ENCODE data around the gene RAP1A.
"Not testable (repeated sequence)": the region's sequence is repeated elsewhere in the genome, so short reads cannot be mapped to it uniquely, and the experiment has no call there.

Gene RAP1A

GRCh38 chr1:111739925-111740765 lies 120.6 kb downstream of the RAP1A start:
- no peak for DNase-seq

- DNase-seq: not testable (repeated sequence)
Observed at GRCh38 chr1:111742292-111742691, 122.7 kb downstream of the RAP1A start.

DNA sequence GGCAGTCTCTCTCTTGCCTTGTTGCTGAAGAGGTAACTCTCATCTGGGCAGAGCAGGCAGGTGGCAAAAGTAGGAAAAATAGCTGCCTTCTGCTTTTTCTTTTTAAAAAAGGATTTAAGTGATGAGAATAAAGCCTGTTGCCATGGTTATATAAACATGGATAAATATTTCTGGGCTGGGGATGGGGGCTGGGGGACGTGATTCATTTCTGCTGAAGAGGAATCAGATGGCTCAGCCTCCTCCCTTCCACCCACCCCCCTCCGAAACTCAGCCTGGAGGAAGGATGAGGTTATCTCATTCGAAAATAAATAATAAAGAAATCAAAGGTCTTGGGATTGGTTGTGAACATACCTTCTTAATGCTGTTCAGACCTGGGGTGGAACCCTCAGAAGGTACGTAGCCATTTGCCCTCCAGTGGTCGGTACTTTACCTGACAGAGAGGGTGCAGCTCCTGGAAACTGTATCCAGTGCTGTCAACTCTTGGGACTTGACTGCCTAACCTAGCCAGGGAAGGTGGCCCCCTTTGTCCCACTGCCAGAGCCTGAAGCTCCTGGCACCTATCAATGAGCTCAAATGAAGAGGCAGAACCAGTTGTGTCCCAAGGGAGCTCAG lies 123.5 kb downstream of the RAP1A start:
- DNase-seq: no peak

- DNase-seq: no peak
Observed at GRCh38 chr1:111743679-111744101, 124.1 kb downstream of the RAP1A start.

- no peak for DNase-seq
Observed at GRCh38 chr1:111745675-111746613, 126.4 kb downstream of the RAP1A start.

GRCh38 chr1:111746614-111746999 lies 127.0 kb downstream of the RAP1A start:
- DNase-seq: no peak

GRCh38 chr1:111747282-111747734 lies 127.7 kb downstream of the RAP1A start:
- DNase-seq: peak; percentile 76

GRCh38 chr1:111747947-111748346 lies 128.4 kb downstream of the RAP1A start:
- DNase-seq: no peak

DNA sequence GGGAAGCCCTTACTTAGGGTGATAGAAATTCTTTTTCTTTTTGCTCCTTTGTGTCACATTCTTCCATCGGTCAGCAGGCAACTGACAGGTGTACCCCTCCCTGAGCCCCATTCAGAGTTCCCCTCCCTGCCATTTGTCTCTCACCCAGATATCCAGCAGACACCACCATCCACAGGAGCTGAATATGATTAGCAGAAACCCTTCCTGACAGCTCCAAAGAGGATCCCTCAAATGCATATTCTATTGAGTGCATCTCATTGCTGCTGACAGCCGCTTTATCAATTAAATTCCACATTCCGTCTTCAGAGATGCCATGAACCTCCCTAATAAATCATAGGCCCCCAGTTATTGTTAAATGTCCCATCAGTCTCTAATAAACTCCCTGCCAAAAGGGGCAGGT lies 130.0 kb downstream of the RAP1A start:
- DNase-seq: no peak

GRCh38 chr1:111750856-111751255 lies 131.3 kb downstream of the RAP1A start:
- DNase-seq: no peak

GRCh38 chr1:111751906-111752575 lies 132.5 kb downstream of the RAP1A start:
- DNase-seq: no peak

DNA sequence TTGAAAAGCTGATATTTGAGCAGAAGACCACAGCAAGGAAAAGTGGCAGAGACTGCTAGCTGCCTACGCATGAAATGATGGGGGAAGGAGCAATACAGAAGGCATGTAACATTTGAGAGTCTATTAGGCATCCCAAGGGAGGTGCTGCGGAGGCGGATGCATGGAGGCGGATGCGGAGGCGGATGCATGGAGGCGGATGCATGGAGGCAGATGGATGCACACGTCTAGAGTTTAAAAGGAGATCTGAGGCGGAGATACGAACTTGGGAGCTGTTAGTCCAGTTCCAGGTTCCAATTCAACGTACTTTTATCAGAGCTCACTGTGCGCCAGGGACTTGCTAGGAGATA lies 135.4 kb downstream of the RAP1A start:
- DNase-seq: no peak

GRCh38 chr1:111755331-111756123 lies 135.9 kb downstream of the RAP1A start, which contains the start of gene DDX20:
TSS of gene DDX20 (plus strand) at chr1:111755901. CDS start at chr1:111755925, 24 bp downstream.
- peak; percentile 93 for DNase-seq

GRCh38 chr1:111756124-111756513 lies 136.5 kb downstream of the RAP1A start:
- no peak for DNase-seq

GRCh38 chr1:111758373-111758772 lies 138.8 kb downstream of the RAP1A start:
- DNase-seq: no peak

DNA sequence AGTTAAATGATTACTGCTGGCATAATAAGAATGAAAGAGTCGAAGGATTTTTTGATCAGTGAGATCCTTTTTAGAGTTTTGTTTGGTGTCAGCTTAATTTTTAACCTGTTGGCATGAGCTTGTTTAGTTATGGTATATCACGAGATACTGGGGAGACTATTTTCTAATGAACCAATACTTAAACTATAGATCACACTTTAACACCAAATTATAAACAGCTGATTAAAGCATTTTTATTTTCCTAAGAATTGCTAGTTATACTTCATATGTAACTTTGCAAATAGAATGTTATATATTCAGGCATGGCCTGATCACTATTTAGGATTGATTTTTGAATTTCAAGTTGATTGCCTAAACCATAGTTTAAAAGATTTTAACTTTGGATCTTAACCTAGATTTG lies 142.1 kb downstream of the RAP1A start:
- DNase-seq: no peak

GRCh38 chr1:111762332-111762731 lies 142.7 kb downstream of the RAP1A start:
- DNase-seq: no peak
